HG03439 (cell line): ENCODE results near the gene PABPN1L.

Source experiments
- ATAC-seq: cut with Tn5 transposase; IDR thresholded peaks from one replicate; pipeline ENCODE4 v1.9.1; 2021; ENCODE audit warnings: mild to moderate bottlenecking, moderate library complexity; ENCODE audit not compliant: unreplicated experiment

Gene PABPN1L

DNA sequence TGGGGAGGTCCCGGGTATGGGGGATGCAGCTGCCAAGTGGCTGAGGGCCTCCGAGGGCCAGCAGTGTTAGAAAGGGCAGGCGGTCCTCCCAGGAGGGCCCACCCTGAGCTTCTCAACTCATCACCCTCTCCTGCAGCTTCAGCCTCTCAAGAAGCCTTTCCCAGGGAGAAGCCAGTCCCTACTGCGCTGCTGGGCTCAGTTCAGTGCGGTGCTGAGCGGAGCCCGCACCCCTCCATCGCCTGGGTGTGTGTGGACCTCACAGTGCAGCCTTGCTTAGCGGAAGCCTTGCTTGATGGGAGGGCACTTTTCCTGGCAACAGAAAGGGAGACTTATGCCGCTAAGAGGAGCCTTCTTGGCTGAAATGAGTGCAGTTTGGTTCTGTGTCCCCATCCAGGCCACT is 51.2 kb downstream of the PABPN1L start:
- ATAC-seq: no peak

DNA sequence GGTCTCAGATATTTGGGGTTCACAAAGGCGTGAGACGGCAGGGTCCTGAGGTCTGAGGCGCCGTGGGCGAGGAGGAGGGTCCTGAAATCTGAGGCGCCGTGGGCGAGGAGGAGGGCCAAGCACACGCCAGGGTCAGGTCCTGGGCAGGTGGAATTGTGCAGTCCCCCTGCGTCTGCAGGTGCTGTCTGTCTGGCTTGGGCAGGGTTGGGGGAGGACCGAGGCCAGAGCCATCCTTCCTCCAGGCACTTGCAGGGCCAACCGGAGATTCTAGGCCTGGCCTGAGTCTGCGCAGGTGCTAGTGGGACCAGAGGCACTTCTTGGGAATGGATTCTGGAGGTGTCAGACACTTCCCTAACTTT is 52.3 kb downstream of the PABPN1L start:
- ATAC-seq: no peak
